ENCODE data around the gene FOXP1. TPM values are rescaled to one million over a fixed set of nuclear protein-coding genes. Genes with fewer than 3 reads are reported as not detected.

FOXP1 gene
- total RNA-seq, 1 experiment from 2014 or later = 58.4 TPM

GRCh38 chr3:70930066-70930465 is 653.5 kb downstream of the FOXP1 start:
- Histone ChIP-seq H3K4me3 (ENCODE audit: low read depth, low read length, poor library complexity, severe bottlenecking) (no peak overlapping the region), H3K27me3 (replicated peaks; ENCODE audit: insufficient read depth, low read depth, low read length, poor library complexity) (no peaks in the 10 kb centered on the region), H3K9me3 (ENCODE audit: low read depth, low read length, poor library complexity, severe bottlenecking) (no peaks in the 10 kb centered on the region), H3K36me3 (ENCODE audit: insufficient read depth, low read length, poor library complexity, severe bottlenecking) (no peaks in the 10 kb centered on the region), H3K27ac (ENCODE audit: low read depth, low read length, poor library complexity, severe bottlenecking) (no peak overlapping the region), H3K4me1 (ENCODE audit: insufficient read depth, low read length, poor library complexity, severe bottlenecking) (no peaks in the 10 kb centered on the region)
- no peak for DNase-seq (ENCODE audit: low spot score)
- no TSS peak for BruUV-seq (replicated peaks)
- ChIA-PET POLR2A (ENCODE audit: low non-redundant PET) (no interaction called here), CTCF (no interaction called here)
- intact Hi-C loops (cut with micrococcal nuclease; ENCODE audit: unreplicated experiment) = no loop called here
- no peak for TF ChIP-seq EZH2 (IDR thresholded peaks at IDR 0.05; ENCODE audit: borderline replicate concordance, low read depth, low read length, poor library complexity, severe bottlenecking)
- TF ChIP-seq CTCF (conservative IDR thresholded peaks at IDR 0.05; ENCODE audit: low read depth, low read length) = no peak

- no peaks in the 10 kb centered on the region for H3K36me3 ChIP-seq (ENCODE audit: insufficient read depth, low read length, poor library complexity, severe bottlenecking)
- no peaks in the 10 kb centered on the region for H3K4me1 ChIP-seq (ENCODE audit: insufficient read depth, low read length, poor library complexity, severe bottlenecking)
- H3K27ac ChIP-seq (ENCODE audit: low read depth, low read length, poor library complexity, severe bottlenecking) = no peak overlapping the region
- no peak overlapping the region for H3K4me3 ChIP-seq (ENCODE audit: low read depth, low read length, poor library complexity, severe bottlenecking)
- no peaks in the 10 kb centered on the region for H3K9me3 ChIP-seq (ENCODE audit: low read depth, low read length, poor library complexity, severe bottlenecking)
- ChIA-PET CTCF (no interaction called here), POLR2A (ENCODE audit: low non-redundant PET) (no interaction called here)
- DNase-seq (ENCODE audit: low spot score) = no peak
- BruUV-seq (replicated peaks) = no TSS peak
- TF ChIP-seq EZH2 (IDR thresholded peaks at IDR 0.05; ENCODE audit: borderline replicate concordance, low read depth, low read length, poor library complexity, severe bottlenecking) = no peak
- no peaks in the 10 kb centered on the region for H3K27me3 ChIP-seq (replicated peaks; ENCODE audit: insufficient read depth, low read depth, low read length, poor library complexity)
- intact Hi-C loops (cut with micrococcal nuclease; ENCODE audit: unreplicated experiment) = no loop called here
Observed at GRCh38 chr3:70927239-70927638, 656.3 kb downstream of the FOXP1 start.

- intact Hi-C loops (cut with micrococcal nuclease; ENCODE audit: unreplicated experiment) = no loop called here
- CTCF ChIA-PET = no interaction called here
- H3K4me1 ChIP-seq (ENCODE audit: insufficient read depth, low read length, poor library complexity, severe bottlenecking) = no peaks in the 10 kb centered on the region
- BruUV-seq (replicated peaks) = no TSS peak
- POLR2A ChIA-PET (ENCODE audit: low non-redundant PET) = no interaction called here
- no peaks in the 10 kb centered on the region for H3K9me3 ChIP-seq (ENCODE audit: low read depth, low read length, poor library complexity, severe bottlenecking)
- no peaks in the 10 kb centered on the region for H3K27me3 ChIP-seq (replicated peaks; ENCODE audit: insufficient read depth, low read depth, low read length, poor library complexity)
- DNase-seq (ENCODE audit: low spot score) = no peak
- no peaks in the 10 kb centered on the region for H3K36me3 ChIP-seq (ENCODE audit: insufficient read depth, low read length, poor library complexity, severe bottlenecking)
- TF ChIP-seq CTCF (conservative IDR thresholded peaks at IDR 0.05; ENCODE audit: low read depth, low read length) = no peak
- no peak for TF ChIP-seq EZH2 (IDR thresholded peaks at IDR 0.05; ENCODE audit: borderline replicate concordance, low read depth, low read length, poor library complexity, severe bottlenecking)
- H3K27ac ChIP-seq (ENCODE audit: low read depth, low read length, poor library complexity, severe bottlenecking) = no peak overlapping the region
- H3K4me3 ChIP-seq (ENCODE audit: low read depth, low read length, poor library complexity, severe bottlenecking) = no peak overlapping the region
Observed at GRCh38 chr3:70926835-70927234, 656.7 kb downstream of the FOXP1 start.

GRCh38 chr3:70919661-70920060 is 663.9 kb downstream of the FOXP1 start:
- intact Hi-C loops (cut with micrococcal nuclease; ENCODE audit: unreplicated experiment) = no loop called here
- ChIA-PET POLR2A (ENCODE audit: low non-redundant PET) (no interaction called here), CTCF (no interaction called here)
- Histone ChIP-seq H3K4me3 (ENCODE audit: low read depth, low read length, poor library complexity, severe bottlenecking) (no peak overlapping the region), H3K27me3 (replicated peaks; ENCODE audit: insufficient read depth, low read depth, low read length, poor library complexity) (no peaks in the 10 kb centered on the region), H3K36me3 (ENCODE audit: insufficient read depth, low read length, poor library complexity, severe bottlenecking) (no peaks in the 10 kb centered on the region), H3K4me1 (ENCODE audit: insufficient read depth, low read length, poor library complexity, severe bottlenecking) (peaks cover 7% of the 10 kb centered on the region), H3K9me3 (ENCODE audit: low read depth, low read length, poor library complexity, severe bottlenecking) (no peaks in the 10 kb centered on the region), H3K27ac (ENCODE audit: low read depth, low read length, poor library complexity, severe bottlenecking) (no peak overlapping the region)
- DNase-seq (ENCODE audit: low spot score) = no peak
- BruUV-seq (replicated peaks) = no TSS peak
- no peak for TF ChIP-seq EZH2 (IDR thresholded peaks at IDR 0.05; ENCODE audit: borderline replicate concordance, low read depth, low read length, poor library complexity, severe bottlenecking)
- TF ChIP-seq CTCF (conservative IDR thresholded peaks at IDR 0.05; ENCODE audit: low read depth, low read length) = no peak
